ENCODE measurements around the gene SIK1. TPM values are rescaled to one million over a fixed set of nuclear protein-coding genes. Genes with fewer than 3 reads are reported as not detected.
"Not testable (repeated sequence)": the region's sequence is repeated elsewhere in the genome, so short reads cannot be mapped to it uniquely, and the experiment has no call there.

Gene SIK1
- total RNA-seq, 1 donor from 2014 or later, result 34.1 TPM

- H3K4me3 Mint-ChIP-seq (ENCODE audit: unreplicated experiment); H3K27ac Mint-ChIP-seq (ENCODE audit: unreplicated experiment); H3K36me3 Mint-ChIP-seq (ENCODE audit: unreplicated experiment); H3K4me1 Mint-ChIP-seq (ENCODE audit: unreplicated experiment); H3K9me3 Mint-ChIP-seq (ENCODE audit: unreplicated experiment); H3K27me3 Mint-ChIP-seq (ENCODE audit: unreplicated experiment); DNase-seq (ENCODE audit: extremely low spot score, unreplicated experiment): not testable (repeated sequence)
Measured at GRCh38 chr21:43455717-43456116, 28.8 kb upstream of the SIK1 start.

GRCh38 chr21:43454176-43454575, 27.2 kb upstream of the SIK1 start:
- not testable (repeated sequence) for H3K36me3 Mint-ChIP-seq (ENCODE audit: unreplicated experiment)

GRCh38 chr21:43451850-43452249, 24.9 kb upstream of the SIK1 start:
- H3K27ac Mint-ChIP-seq (ENCODE audit: unreplicated experiment); H3K27me3 Mint-ChIP-seq (ENCODE audit: unreplicated experiment); H3K36me3 Mint-ChIP-seq (ENCODE audit: unreplicated experiment); H3K4me1 Mint-ChIP-seq (ENCODE audit: unreplicated experiment); H3K4me3 Mint-ChIP-seq (ENCODE audit: unreplicated experiment); DNase-seq (ENCODE audit: extremely low spot score, unreplicated experiment); H3K9me3 Mint-ChIP-seq (ENCODE audit: unreplicated experiment): not testable (repeated sequence)

More at GRCh38 chr21:43454176-43454575, 27.2 kb upstream of the SIK1 start:
- not testable (repeated sequence) for H3K27me3 Mint-ChIP-seq (ENCODE audit: unreplicated experiment); H3K27ac Mint-ChIP-seq (ENCODE audit: unreplicated experiment); H3K4me3 Mint-ChIP-seq (ENCODE audit: unreplicated experiment); H3K9me3 Mint-ChIP-seq (ENCODE audit: unreplicated experiment); H3K4me1 Mint-ChIP-seq (ENCODE audit: unreplicated experiment); DNase-seq (ENCODE audit: extremely low spot score, unreplicated experiment)

- DNase-seq (ENCODE audit: extremely low spot score, unreplicated experiment); H3K4me1 Mint-ChIP-seq (ENCODE audit: unreplicated experiment); H3K36me3 Mint-ChIP-seq (ENCODE audit: unreplicated experiment); H3K9me3 Mint-ChIP-seq (ENCODE audit: unreplicated experiment); H3K27me3 Mint-ChIP-seq (ENCODE audit: unreplicated experiment); H3K27ac Mint-ChIP-seq (ENCODE audit: unreplicated experiment); H3K4me3 Mint-ChIP-seq (ENCODE audit: unreplicated experiment): not testable (repeated sequence)
Measured at GRCh38 chr21:43450287-43450686, 23.4 kb upstream of the SIK1 start.

- not testable (repeated sequence) for H3K4me1 Mint-ChIP-seq (ENCODE audit: unreplicated experiment); H3K9me3 Mint-ChIP-seq (ENCODE audit: unreplicated experiment); H3K27me3 Mint-ChIP-seq (ENCODE audit: unreplicated experiment); H3K36me3 Mint-ChIP-seq (ENCODE audit: unreplicated experiment); H3K4me3 Mint-ChIP-seq (ENCODE audit: unreplicated experiment); H3K27ac Mint-ChIP-seq (ENCODE audit: unreplicated experiment); DNase-seq (ENCODE audit: extremely low spot score, unreplicated experiment)
Measured at GRCh38 chr21:43447353-43447977, 20.5 kb upstream of the SIK1 start.

GRCh38 chr21:43446277-43446932, 19.5 kb upstream of the SIK1 start:
- not testable (repeated sequence) for H3K27ac Mint-ChIP-seq (ENCODE audit: unreplicated experiment); H3K9me3 Mint-ChIP-seq (ENCODE audit: unreplicated experiment); H3K36me3 Mint-ChIP-seq (ENCODE audit: unreplicated experiment); H3K27me3 Mint-ChIP-seq (ENCODE audit: unreplicated experiment); DNase-seq (ENCODE audit: extremely low spot score, unreplicated experiment); H3K4me1 Mint-ChIP-seq (ENCODE audit: unreplicated experiment); H3K4me3 Mint-ChIP-seq (ENCODE audit: unreplicated experiment)

- H3K9me3 Mint-ChIP-seq (ENCODE audit: unreplicated experiment); H3K27ac Mint-ChIP-seq (ENCODE audit: unreplicated experiment); H3K36me3 Mint-ChIP-seq (ENCODE audit: unreplicated experiment); H3K4me3 Mint-ChIP-seq (ENCODE audit: unreplicated experiment); H3K27me3 Mint-ChIP-seq (ENCODE audit: unreplicated experiment); H3K4me1 Mint-ChIP-seq (ENCODE audit: unreplicated experiment); DNase-seq (ENCODE audit: extremely low spot score, unreplicated experiment): not testable (repeated sequence)
Measured at GRCh38 chr21:43444524-43444923, 17.6 kb upstream of the SIK1 start.

GRCh38 chr21:43442571-43442970, 15.6 kb upstream of the SIK1 start:
- not testable (repeated sequence) for H3K4me3 Mint-ChIP-seq (ENCODE audit: unreplicated experiment); H3K36me3 Mint-ChIP-seq (ENCODE audit: unreplicated experiment); DNase-seq (ENCODE audit: extremely low spot score, unreplicated experiment); H3K4me1 Mint-ChIP-seq (ENCODE audit: unreplicated experiment); H3K9me3 Mint-ChIP-seq (ENCODE audit: unreplicated experiment); H3K27me3 Mint-ChIP-seq (ENCODE audit: unreplicated experiment); H3K27ac Mint-ChIP-seq (ENCODE audit: unreplicated experiment)

- not testable (repeated sequence) for H3K27ac Mint-ChIP-seq (ENCODE audit: unreplicated experiment); H3K9me3 Mint-ChIP-seq (ENCODE audit: unreplicated experiment); H3K36me3 Mint-ChIP-seq (ENCODE audit: unreplicated experiment); DNase-seq (ENCODE audit: extremely low spot score, unreplicated experiment); H3K27me3 Mint-ChIP-seq (ENCODE audit: unreplicated experiment); H3K4me1 Mint-ChIP-seq (ENCODE audit: unreplicated experiment); H3K4me3 Mint-ChIP-seq (ENCODE audit: unreplicated experiment)
Measured at GRCh38 chr21:43440835-43441727, 14.2 kb upstream of the SIK1 start.

- not testable (repeated sequence) for H3K27ac Mint-ChIP-seq (ENCODE audit: unreplicated experiment); H3K36me3 Mint-ChIP-seq (ENCODE audit: unreplicated experiment); H3K4me1 Mint-ChIP-seq (ENCODE audit: unreplicated experiment); DNase-seq (ENCODE audit: extremely low spot score, unreplicated experiment); H3K27me3 Mint-ChIP-seq (ENCODE audit: unreplicated experiment); H3K4me3 Mint-ChIP-seq (ENCODE audit: unreplicated experiment); H3K9me3 Mint-ChIP-seq (ENCODE audit: unreplicated experiment)
Measured at GRCh38 chr21:43439316-43440075, 12.6 kb upstream of the SIK1 start.

- not testable (repeated sequence) for H3K9me3 Mint-ChIP-seq (ENCODE audit: unreplicated experiment); DNase-seq (ENCODE audit: extremely low spot score, unreplicated experiment); H3K36me3 Mint-ChIP-seq (ENCODE audit: unreplicated experiment); H3K27me3 Mint-ChIP-seq (ENCODE audit: unreplicated experiment); H3K4me3 Mint-ChIP-seq (ENCODE audit: unreplicated experiment); H3K4me1 Mint-ChIP-seq (ENCODE audit: unreplicated experiment); H3K27ac Mint-ChIP-seq (ENCODE audit: unreplicated experiment)
Measured at GRCh38 chr21:43436272-43436671, 9.3 kb upstream of the SIK1 start.

Measured in osteocyte (in vitro differentiated cells).